ENCODE measurements around the gene FAM83B.

FAM83B gene

DNA sequence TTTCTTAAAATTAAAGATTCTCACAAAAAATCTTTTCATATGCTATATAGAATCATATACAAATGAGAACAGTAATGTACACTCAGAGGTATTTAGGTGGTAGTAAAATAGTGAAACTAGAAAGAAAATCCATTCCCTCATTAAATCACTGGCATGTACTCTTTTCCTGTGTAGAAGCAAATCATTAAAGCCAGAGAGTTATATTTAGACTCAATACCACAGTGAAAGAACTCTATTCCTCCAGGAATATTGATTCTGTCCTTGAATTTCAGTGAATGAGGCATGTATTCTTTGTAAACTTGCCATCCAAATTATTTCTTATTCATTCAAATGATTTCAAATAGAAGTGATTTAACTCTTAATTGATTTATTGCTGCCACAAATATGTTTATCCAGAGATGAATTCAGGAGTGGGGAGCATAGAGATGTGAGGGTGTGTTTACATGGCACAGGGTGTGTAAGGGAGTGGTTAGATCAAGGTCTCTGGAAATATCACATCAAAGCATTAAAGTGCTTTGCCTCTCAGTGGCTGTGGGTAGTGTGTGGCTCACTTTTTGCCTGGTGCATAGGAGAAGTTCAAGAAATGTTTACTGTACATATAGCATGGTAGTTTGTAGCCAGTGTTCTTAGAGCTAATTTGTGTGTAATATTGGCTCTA is 141.2 kb downstream of the FAM83B start:
- DNase-seq = no peak

GRCh38 chr6:54988576-54988975 is 142.0 kb downstream of the FAM83B start:
- no peak for DNase-seq

- no peak for DNase-seq
These were observed 143.4 kb downstream of the FAM83B start for GRCh38 chr6:54990001-54990400.
